ENCODE results near the gene GABRQ. TPM values are rescaled to one million over a fixed set of nuclear protein-coding genes. Genes with fewer than 3 reads are reported as not detected.
"Not testable (repeated sequence)": the region's sequence is repeated elsewhere in the genome, so short reads cannot be mapped to it uniquely, and the experiment has no call there.

Gene GABRQ
- total RNA-seq, 1 donor from 2014 or later = not detected

DNA sequence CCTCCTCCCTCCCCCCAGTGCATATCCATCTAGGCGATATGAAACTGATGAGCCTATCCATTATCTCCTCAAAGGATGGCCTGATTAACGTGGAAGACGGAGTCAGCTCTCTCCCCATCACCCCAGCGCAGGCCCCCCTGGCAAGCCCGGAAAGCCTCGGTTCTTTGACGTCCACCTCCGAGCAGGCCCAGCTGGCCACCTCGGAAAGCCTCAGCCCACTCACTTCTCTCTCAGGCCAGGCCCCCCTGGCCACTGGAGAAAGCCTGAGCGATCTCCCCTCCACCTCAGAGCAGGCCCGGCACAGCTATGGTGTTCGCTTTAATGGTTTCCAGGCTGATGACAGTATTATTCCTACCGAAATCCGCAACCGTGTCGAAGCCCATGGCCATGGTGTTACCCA lies 14.8 kb downstream of the GABRQ start:
- intact Hi-C loops (cut with DNase I) = no loop called here
- DNase-seq (ENCODE audit: missing footprints) (no peak), ATAC-seq (no peak)

DNA sequence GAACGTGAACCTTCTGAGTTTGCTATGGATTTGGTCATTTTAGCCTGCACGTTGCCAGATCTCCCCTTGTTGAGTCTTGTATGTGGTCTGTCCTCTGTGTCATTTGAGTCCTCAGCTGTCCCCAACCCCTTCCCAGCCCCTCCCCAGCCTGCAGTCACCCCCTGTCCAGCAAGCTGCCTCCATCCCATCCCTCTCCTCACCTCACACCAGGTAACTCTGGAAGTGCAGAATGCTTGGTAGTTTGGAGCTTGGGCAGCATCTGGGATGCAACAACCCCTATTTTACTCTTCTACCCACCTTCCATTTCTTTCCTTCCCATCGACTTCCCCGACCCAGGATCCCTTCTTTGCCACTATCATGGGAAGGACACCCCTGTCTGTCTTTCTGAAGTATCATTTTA lies 18.4 kb downstream of the GABRQ start:
- no peak for DNase-seq (ENCODE audit: missing footprints)
- ATAC-seq = no peak
- intact Hi-C loops (cut with DNase I) = no loop called here

DNA sequence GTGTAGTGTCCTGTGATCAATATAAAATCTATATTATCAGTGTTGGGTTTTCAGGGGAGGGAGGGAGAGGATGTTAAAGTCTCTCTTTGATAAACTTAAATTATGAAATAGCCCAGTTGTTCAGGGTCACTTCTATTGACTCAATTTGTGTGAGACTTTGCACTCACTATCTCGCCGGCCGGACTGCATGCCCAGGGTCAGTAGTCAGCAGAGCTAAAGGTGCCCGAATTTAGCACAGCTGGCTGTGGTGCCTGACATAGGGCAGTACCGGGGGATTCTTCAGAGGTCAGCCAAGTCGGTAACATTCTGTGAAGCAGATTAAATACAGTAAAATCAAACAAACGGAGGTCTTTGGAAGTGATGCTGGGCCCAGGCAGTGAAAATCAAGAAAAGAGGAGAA lies 19.2 kb downstream of the GABRQ start:
- ATAC-seq (no peak), DNase-seq (ENCODE audit: missing footprints) (no peak)
- intact Hi-C loops (cut with DNase I) = no loop called here

DNA sequence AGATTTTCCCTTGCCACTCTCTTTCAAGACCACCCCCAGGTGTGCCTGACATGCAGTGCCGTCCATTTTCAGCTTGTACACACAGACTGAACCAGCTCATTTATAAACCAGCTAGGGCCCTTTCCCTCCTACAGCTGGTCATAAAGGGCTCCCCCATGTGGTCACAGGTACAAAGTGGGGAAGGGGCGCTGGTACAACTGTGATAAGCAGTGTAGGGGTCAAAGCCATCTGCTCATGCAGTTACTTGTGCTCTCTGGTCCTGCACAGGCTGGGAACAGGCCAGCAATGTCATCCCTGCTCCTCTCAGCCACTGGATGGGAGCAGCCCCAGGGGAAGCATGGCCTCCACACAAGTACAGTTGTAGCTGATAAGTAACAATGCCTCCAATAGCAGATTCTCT lies 20.6 kb downstream of the GABRQ start:
- intact Hi-C loops (cut with DNase I) = no loop called here
- ATAC-seq = no peak
- DNase-seq (ENCODE audit: missing footprints) = no peak

DNA sequence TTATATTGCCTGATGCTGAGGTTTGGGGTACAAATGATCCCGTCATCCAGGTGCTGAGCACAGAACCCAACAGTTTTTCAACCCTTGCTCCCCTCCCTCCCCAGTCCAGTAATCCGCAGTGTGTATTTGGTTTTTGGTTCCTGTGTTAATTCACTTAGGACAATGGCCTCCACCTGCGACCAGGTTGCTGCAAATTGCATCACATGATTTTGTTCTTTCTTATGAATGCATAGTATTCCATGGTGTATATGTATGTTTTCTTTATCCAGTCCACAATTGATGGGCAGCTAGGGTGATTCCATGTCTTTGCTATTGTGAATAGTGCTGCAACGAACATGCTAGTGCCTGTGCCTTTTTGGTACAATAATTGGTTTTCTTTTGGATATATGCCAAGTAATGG lies 25.4 kb downstream of the GABRQ start:
- intact Hi-C loops (cut with DNase I) = no loop called here
- DNase-seq (ENCODE audit: missing footprints) (no peak), ATAC-seq (no peak)

DNA sequence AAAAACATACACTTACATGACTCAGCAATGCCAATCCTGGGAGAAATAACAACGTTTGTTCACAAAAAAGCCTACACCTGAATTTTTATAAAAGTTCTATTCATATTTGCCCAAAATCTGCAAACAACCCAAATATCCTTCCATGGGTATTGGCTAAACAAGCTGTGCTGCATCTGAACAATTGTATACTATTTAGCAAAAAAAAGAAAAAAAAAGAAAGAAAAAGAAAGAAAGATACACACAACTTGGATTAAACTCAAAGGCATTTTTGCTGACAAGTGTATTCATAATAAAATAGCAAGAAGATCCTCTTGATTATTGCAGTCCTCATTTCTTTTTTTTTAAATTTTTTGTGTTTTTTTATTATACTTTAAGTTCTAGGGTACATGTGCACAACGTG lies 36.4 kb downstream of the GABRQ start:
- intact Hi-C loops (cut with DNase I) = no loop called here
- no peak for ATAC-seq
- DNase-seq (ENCODE audit: missing footprints) = no peak

DNA sequence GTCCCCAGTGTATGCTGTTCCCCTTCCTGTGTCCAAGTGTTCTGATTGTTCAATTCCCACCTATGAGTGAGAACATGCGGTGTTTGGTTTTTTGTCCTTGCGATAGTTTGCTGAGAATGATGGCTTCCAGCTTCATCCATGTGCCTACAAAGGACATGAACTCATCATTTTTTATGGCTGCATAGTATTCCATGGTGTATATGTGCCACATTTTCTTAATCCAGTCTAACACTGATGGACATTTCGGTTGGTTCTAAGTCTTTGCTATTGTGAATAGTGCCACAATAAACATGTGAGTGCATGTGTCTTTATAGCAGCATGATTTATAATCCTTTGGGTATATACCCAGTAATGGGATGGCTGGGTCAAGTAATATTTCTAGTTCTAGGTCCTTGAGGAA lies 37.0 kb downstream of the GABRQ start:
- intact Hi-C loops (cut with DNase I); ATAC-seq; DNase-seq (ENCODE audit: missing footprints): not testable (repeated sequence)

DNA sequence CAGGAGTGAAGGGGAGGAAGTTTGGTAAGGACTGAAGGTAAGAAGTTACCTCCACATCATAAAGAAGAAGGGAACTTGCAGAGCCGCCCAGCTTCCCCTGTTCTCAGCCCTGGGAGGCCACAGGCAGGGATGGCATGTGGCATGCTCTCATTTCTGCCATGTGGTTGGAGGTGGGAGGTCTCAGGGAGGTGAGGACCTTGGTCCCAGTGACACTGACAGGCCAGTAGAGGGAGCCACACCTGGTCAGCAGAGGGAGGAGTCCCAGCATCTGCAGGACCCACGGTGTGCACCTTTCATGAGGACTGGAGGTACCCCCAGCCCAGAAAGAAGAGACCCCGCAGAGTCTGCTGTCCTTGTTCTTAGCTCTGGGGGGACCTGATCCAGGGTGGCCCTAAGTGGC lies 43.3 kb downstream of the GABRQ start:
- intact Hi-C loops (cut with DNase I); DNase-seq (ENCODE audit: missing footprints); ATAC-seq: not testable (repeated sequence)

DNA sequence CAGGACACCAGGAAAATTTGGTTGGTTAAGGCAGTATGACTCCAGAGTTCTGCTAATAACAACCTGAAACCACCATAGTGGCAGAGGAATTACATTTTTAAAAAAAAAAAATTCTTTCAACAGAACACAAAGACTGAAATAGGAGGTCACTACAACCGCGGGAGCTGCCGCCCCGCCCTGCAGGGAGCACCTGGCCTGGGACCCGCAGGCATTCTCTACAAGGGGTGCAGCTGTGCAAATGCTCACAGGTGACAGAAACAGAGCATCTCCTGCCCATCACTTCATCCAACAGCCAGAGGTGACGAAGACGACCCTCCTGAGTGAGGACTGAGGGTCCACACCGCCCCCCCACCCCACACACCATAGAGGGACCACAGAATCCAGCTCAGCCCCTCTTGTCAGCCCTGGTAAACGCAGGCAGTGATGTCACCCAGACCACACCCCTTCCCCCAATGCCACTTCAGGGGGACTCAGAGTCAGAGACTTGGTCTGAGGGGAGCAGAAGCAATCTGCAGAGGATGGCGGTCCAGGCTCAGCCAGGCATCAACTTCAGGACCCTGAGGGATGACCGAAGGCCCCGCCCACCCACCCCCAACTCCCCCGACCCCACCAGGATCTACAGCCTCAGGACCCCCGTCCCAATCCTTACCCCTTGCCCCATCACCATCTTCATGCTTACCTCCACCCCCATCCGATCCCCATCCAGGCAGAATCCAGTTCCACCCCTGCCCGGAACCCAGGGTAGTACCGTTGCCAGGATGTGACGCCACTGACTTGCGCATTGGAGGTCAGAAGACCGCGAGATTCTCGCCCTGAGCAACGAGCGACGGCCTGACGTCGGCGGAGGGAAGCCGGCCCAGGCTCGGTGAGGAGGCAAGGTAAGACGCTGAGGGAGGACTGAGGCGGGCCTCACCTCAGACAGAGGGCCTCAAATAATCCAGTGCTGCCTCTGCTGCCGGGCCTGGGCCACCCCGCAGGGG lies 60.5 kb downstream of the GABRQ start, which contains the start of gene MAGEA3:
MAGEA3 (plus strand) TSS at position 843 of the 980 bp plus-strand sequence. CDS start 2,039 bp downstream, outside the sequence.
- intact Hi-C loops (cut with DNase I); ATAC-seq; DNase-seq (ENCODE audit: missing footprints): not testable (repeated sequence)

DNA sequence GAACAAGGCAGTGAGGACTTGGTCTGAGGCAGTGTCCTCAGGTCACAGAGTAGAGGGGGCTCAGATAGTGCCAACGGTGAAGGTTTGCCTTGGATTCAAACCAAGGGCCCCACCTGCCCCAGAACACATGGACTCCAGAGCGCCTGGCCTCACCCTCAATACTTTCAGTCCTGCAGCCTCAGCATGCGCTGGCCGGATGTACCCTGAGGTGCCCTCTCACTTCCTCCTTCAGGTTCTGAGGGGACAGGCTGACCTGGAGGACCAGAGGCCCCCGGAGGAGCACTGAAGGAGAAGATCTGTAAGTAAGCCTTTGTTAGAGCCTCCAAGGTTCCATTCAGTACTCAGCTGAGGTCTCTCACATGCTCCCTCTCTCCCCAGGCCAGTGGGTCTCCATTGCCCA lies 62.7 kb downstream of the GABRQ start:
- intact Hi-C loops (cut with DNase I); ATAC-seq: not testable (repeated sequence)
- peak; percentile 18 for DNase-seq (ENCODE audit: missing footprints)

DNA sequence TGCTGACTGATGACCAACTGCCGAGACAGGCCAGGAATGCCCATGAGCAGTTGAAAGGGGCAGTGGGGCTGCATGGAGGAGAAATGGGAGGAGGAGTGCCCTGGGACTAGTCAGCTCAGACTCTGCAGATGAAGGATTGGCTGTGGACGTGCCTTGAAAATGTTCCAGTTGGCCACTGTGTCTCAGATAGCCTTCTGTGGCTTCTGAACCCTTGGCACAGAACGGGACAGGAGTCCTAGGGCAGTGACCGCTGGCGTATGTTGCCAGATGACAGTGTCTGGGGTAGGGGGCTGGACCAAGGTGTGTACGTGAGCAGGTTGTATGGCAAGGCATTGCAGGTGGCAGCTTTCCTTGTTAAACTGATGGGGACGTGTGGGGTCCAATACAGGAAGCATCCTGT lies 68.8 kb downstream of the GABRQ start:
- intact Hi-C loops (cut with DNase I); ATAC-seq: not testable (repeated sequence)

More for the DNA sequence above, 68.8 kb downstream of the GABRQ start:
- DNase-seq (ENCODE audit: missing footprints) = not testable (repeated sequence)

Other genes starting within 250 kb of the GABRQ start
- gene GABRA3, start 186.6 kb upstream of the GABRQ start, total RNA-seq = not detected
- gene MAGEA3, start 60.9 kb downstream of the GABRQ start, total RNA-seq = not detected
- not detected for gene CSAG2, start 71.4 kb downstream of the GABRQ start, total RNA-seq
- not detected for gene MAGEA2B, start 76.7 kb downstream of the GABRQ start, total RNA-seq
- gene CSAG1, start 95.8 kb downstream of the GABRQ start, total RNA-seq = not detected
- not detected for gene MAGEA12, start 95.9 kb downstream of the GABRQ start, total RNA-seq
- not detected for gene MAGEA2, start 115.9 kb downstream of the GABRQ start, total RNA-seq
- not detected for gene CSAG3, start 121.3 kb downstream of the GABRQ start, total RNA-seq
- not detected for gene MAGEA6, start 131.8 kb downstream of the GABRQ start, total RNA-seq
- 25.1 TPM for gene CETN2, start 192.9 kb downstream of the GABRQ start, total RNA-seq
- 23.4 TPM for gene NSDHL, start 193.2 kb downstream of the GABRQ start, total RNA-seq